ENCODE data around the gene CYP2E1.
"Not testable (repeated sequence)": the region's sequence is repeated elsewhere in the genome, so short reads cannot be mapped to it uniquely, and the experiment has no call there.

The CYP2E1 gene

GRCh38 chr10:133489816-133490588 is 37.2 kb upstream of the CYP2E1 start:
- DNase-seq (ENCODE audit: low spot score), result no peak
- no peak for TF ChIP-seq CTCF (IDR thresholded peaks at IDR 0.05)
- no peak overlapping the region for H3K27ac ChIP-seq
- no peak overlapping the region for H3K4me3 ChIP-seq

GRCh38 chr10:133493562-133493961 is 33.6 kb upstream of the CYP2E1 start:
- not testable (repeated sequence) for H3K27ac ChIP-seq; DNase-seq (ENCODE audit: low spot score); H3K4me3 ChIP-seq

- not testable (repeated sequence) for H3K27ac ChIP-seq; DNase-seq (ENCODE audit: low spot score)
These were observed 29.8 kb upstream of the CYP2E1 start for GRCh38 chr10:133497363-133497762.

GRCh38 chr10:133499176-133499575 is 28.0 kb upstream of the CYP2E1 start:
- not testable (repeated sequence) for H3K27ac ChIP-seq; H3K4me3 ChIP-seq; DNase-seq (ENCODE audit: low spot score)

More at GRCh38 chr10:133497363-133497762, 29.8 kb upstream of the CYP2E1 start:
- not testable (repeated sequence) for H3K4me3 ChIP-seq

- H3K4me3 ChIP-seq; DNase-seq (ENCODE audit: low spot score); H3K27ac ChIP-seq: not testable (repeated sequence)
These were observed 26.3 kb upstream of the CYP2E1 start for GRCh38 chr10:133500897-133501296.

- H3K27ac ChIP-seq, result no peak overlapping the region
- no peak for TF ChIP-seq CTCF (IDR thresholded peaks at IDR 0.05)
- no peak for DNase-seq (ENCODE audit: low spot score)
- H3K4me3 ChIP-seq, result no peak overlapping the region
These were observed 17.5 kb upstream of the CYP2E1 start for GRCh38 chr10:133509700-133510099.

GRCh38 chr10:133511408-133511807 is 15.8 kb upstream of the CYP2E1 start:
- DNase-seq (ENCODE audit: low spot score), result no peak
- no peak overlapping the region for H3K4me3 ChIP-seq
- TF ChIP-seq CTCF (IDR thresholded peaks at IDR 0.05), result no peak
- H3K27ac ChIP-seq, result no peak overlapping the region

- no peak overlapping the region for H3K4me3 ChIP-seq
- no peak for DNase-seq (ENCODE audit: low spot score)
- no peak for TF ChIP-seq CTCF (IDR thresholded peaks at IDR 0.05)
These were observed 15.1 kb upstream of the CYP2E1 start for GRCh38 chr10:133511907-133512528.

GRCh38 chr10:133515471-133515870 is 11.7 kb upstream of the CYP2E1 start:
- Histone ChIP-seq H3K27ac (no peak overlapping the region), H3K4me3 (no peak overlapping the region)
- DNase-seq (ENCODE audit: low spot score), result no peak
- no peak for TF ChIP-seq CTCF (IDR thresholded peaks at IDR 0.05)

More at GRCh38 chr10:133511907-133512528, 15.1 kb upstream of the CYP2E1 start:
- H3K27ac ChIP-seq, result no peak overlapping the region

Data from coronary artery (tissue), 2 donors.